Astrocyte of the spinal cord (primary cell): Measurements from ENCODE around the gene PRPF39.

Experiments used
- DNase-seq: peaks from one replicate; pipeline ENCODE4 v3.0.0; 2011; ENCODE audit warnings: low read depth, low spot score
- H3K4me3 ChIP-seq: 2 replicates; pipeline ENCODE4 v1.5.1; 2011; ENCODE audit warnings: low read depth, mild to moderate bottlenecking, low read length, moderate library complexity
- CTCF ChIP-seq: IDR thresholded peaks from 2 replicates; pipeline ENCODE4 v1.5.1; 2012; ENCODE audit warnings: low read depth, mild to moderate bottlenecking, low read length, inconsistent platforms
- in situ Hi-C: cut with HindIII; loops from 2 replicates; pipeline ENCODE4 v1.10.0; 2017; ENCODE audit warnings: low sequenced_read_pairs

PRPF39 gene

GRCh38 chr14:45128963-45129629 lies 45.2 kb downstream of the PRPF39 start:
- in situ Hi-C loops, result no loop called here
- no peak overlapping the region for H3K4me3 ChIP-seq
- no peak for TF ChIP-seq CTCF
- no peak for DNase-seq

- TF ChIP-seq CTCF, result no peak
- DNase-seq, result no peak
- in situ Hi-C loops, result no loop called here
- H3K4me3 ChIP-seq, result peak overlapping the region; percentile 89
These were observed 49.8 kb downstream of the PRPF39 start for GRCh38 chr14:45133683-45134050.

- peak; percentile 10 for TF ChIP-seq CTCF
- H3K4me3 ChIP-seq, result peak within 1 kb of the TSS; percentile 89
- in situ Hi-C loops, result no loop called here
- DNase-seq, result peak; percentile 99
These were observed 50.4 kb downstream of the PRPF39 start, which contains the start of gene FKBP3 for GRCh38 chr14:45134051-45134958. TSS of gene FKBP3 (minus strand) at chr14:45134481. CDS start at chr14:45134456, 25 bp downstream.

- in situ Hi-C loops, result no loop called here
- TF ChIP-seq CTCF, result no peak
- peak; percentile 67 for DNase-seq
- peak overlapping the region; percentile 89 for H3K4me3 ChIP-seq
These were observed 51.2 kb downstream of the PRPF39 start for GRCh38 chr14:45135156-45135555.

- in situ Hi-C loops, result no loop called here
- peak; percentile 98 for DNase-seq
- peak within 1 kb of the TSS; percentile 89 for H3K4me3 ChIP-seq
- TF ChIP-seq CTCF, result no peak
These were observed 51.9 kb downstream of the PRPF39 start, which contains the start of gene FANCM for GRCh38 chr14:45135659-45136395. TSS of gene FANCM (plus strand) at chr14:45135930. CDS start at chr14:45136032, 102 bp downstream.

- in situ Hi-C loops, result no loop called here
- peak overlapping the region; percentile 89 for H3K4me3 ChIP-seq
- no peak for TF ChIP-seq CTCF
- DNase-seq, result peak; percentile 12
These were observed 52.5 kb downstream of the PRPF39 start for GRCh38 chr14:45136399-45136798.
